ENCODE data around the gene MAP3K13. TPM values are rescaled to one million over a fixed set of nuclear protein-coding genes. Genes with fewer than 3 reads are reported as not detected.
A peak's percentile ranks its signal among the peaks of the same experiment; 100 is the strongest.
"Not testable (repeated sequence)": the region's sequence is repeated elsewhere in the genome, so short reads cannot be mapped to it uniquely, and the experiment has no call there.

The MAP3K13 gene
- total and polyA plus RNA-seq, 4 experiments from 2014 or later = 8.7 to 47.9 (median 25.4) TPM

GRCh38 chr3:185418561-185418977 lies 55.6 kb downstream of the MAP3K13 start:
- POLR2A ChIA-PET (ENCODE audit: partially characterized antibody); H3K4me1 ChIP-seq (ENCODE audit: insufficient read depth, low read length); DNase-seq; intact Hi-C loops (cut with micrococcal nuclease); H3K27ac Mint-ChIP-seq; H3K4me3 Mint-ChIP-seq; H3K4me3 ChIP-seq (ENCODE audit: low read length in 2 of 2); H3K9me3 Mint-ChIP-seq; CTCF ChIA-PET (ENCODE audit: partially characterized antibody); H3K27me3 ChIP-seq (ENCODE audit: insufficient read depth, low read length); H3K27ac ChIP-seq (ENCODE audit: low read depth, low read length); H3K36me3 ChIP-seq (ENCODE audit: insufficient read depth, low read length); H3K9me3 ChIP-seq (ENCODE audit: control insufficient read depth in 1 of 2, low read length in 2 of 2); H3K4me1 Mint-ChIP-seq; H3K36me3 Mint-ChIP-seq; H3K27me3 Mint-ChIP-seq: not testable (repeated sequence)

- DNase-seq = no peak
- ChIA-PET POLR2A (ENCODE audit: partially characterized antibody) (no interaction called here), CTCF (ENCODE audit: partially characterized antibody) (no interaction called here)
- no peaks in the 10 kb centered on the region for H3K36me3 ChIP-seq (ENCODE audit: insufficient read depth, low read length)
- H3K27me3 ChIP-seq (ENCODE audit: insufficient read depth, low read length) = no peaks in the 10 kb centered on the region
- no peaks in the 10 kb centered on the region for H3K9me3 ChIP-seq (ENCODE audit: control insufficient read depth in 1 of 2, low read length in 2 of 2)
- Mint-ChIP-seq H3K36me3 (no peaks in the 10 kb centered on the region), H3K9me3 (no peaks in the 10 kb centered on the region), H3K4me1 (no peaks in the 10 kb centered on the region), H3K27ac (no peak overlapping the region), H3K27me3 (peaks cover 2 to 5% of the 10 kb centered on the region in 2 donors), H3K4me3 (no peak overlapping the region)
- H3K4me1 ChIP-seq (ENCODE audit: insufficient read depth, low read length) = no peaks in the 10 kb centered on the region
- intact Hi-C loops (cut with micrococcal nuclease) = no loop called here
- H3K27ac ChIP-seq (ENCODE audit: low read depth, low read length) = no peak overlapping the region
- no peak overlapping the region for H3K4me3 ChIP-seq (ENCODE audit: low read length in 2 of 2)
Observed at GRCh38 chr3:185420762-185421161, 57.8 kb downstream of the MAP3K13 start.

- POLR2A ChIA-PET (ENCODE audit: partially characterized antibody) = no interaction called here
- Histone ChIP-seq H3K27ac (ENCODE audit: low read depth, low read length) (no peak overlapping the region), H3K36me3 (ENCODE audit: insufficient read depth, low read length) (no peaks in the 10 kb centered on the region), H3K4me1 (ENCODE audit: insufficient read depth, low read length) (no peaks in the 10 kb centered on the region), H3K4me3 (ENCODE audit: low read length in 2 of 2) (no peak overlapping the region), H3K9me3 (ENCODE audit: control insufficient read depth in 1 of 2, low read length in 2 of 2) (no peaks in the 10 kb centered on the region), H3K27me3 (ENCODE audit: insufficient read depth, low read length) (no peaks in the 10 kb centered on the region)
- Mint-ChIP-seq H3K9me3 (no peaks in the 10 kb centered on the region), H3K36me3 (no peaks in the 10 kb centered on the region), H3K27me3 (peaks cover 2 to 5% of the 10 kb centered on the region in 2 donors), H3K27ac (no peak overlapping the region), H3K4me1 (no peaks in the 10 kb centered on the region), H3K4me3 (no peak overlapping the region)
- intact Hi-C loops (cut with micrococcal nuclease) = no loop called here
- CTCF ChIA-PET (ENCODE audit: partially characterized antibody) = no interaction called here
- DNase-seq = no peak
Observed at GRCh38 chr3:185421577-185422232, 58.8 kb downstream of the MAP3K13 start.

GRCh38 chr3:185422677-185423076 lies 59.7 kb downstream of the MAP3K13 start:
- Mint-ChIP-seq H3K4me1 (no peaks in the 10 kb centered on the region), H3K36me3 (no peaks in the 10 kb centered on the region), H3K27ac (no peak overlapping the region), H3K27me3 (peaks cover 2 to 5% of the 10 kb centered on the region in 2 donors), H3K4me3 (no peak overlapping the region), H3K9me3 (no peaks in the 10 kb centered on the region)
- intact Hi-C loops (cut with micrococcal nuclease) = no loop called here
- ChIA-PET CTCF (ENCODE audit: partially characterized antibody) (no interaction called here), POLR2A (ENCODE audit: partially characterized antibody) (no interaction called here)
- no peak overlapping the region for H3K4me3 ChIP-seq (ENCODE audit: low read length in 2 of 2)
- H3K27ac ChIP-seq (ENCODE audit: low read depth, low read length) = no peak overlapping the region
- H3K27me3 ChIP-seq (ENCODE audit: insufficient read depth, low read length) = no peaks in the 10 kb centered on the region
- H3K9me3 ChIP-seq (ENCODE audit: control insufficient read depth in 1 of 2, low read length in 2 of 2) = no peaks in the 10 kb centered on the region
- DNase-seq = no peak
- no peaks in the 10 kb centered on the region for H3K36me3 ChIP-seq (ENCODE audit: insufficient read depth, low read length)
- no peaks in the 10 kb centered on the region for H3K4me1 ChIP-seq (ENCODE audit: insufficient read depth, low read length)

- H3K4me1 ChIP-seq (ENCODE audit: insufficient read depth, low read length) = no peaks in the 10 kb centered on the region
- H3K27ac Mint-ChIP-seq = peak overlapping the region in 1 of 7 donors; percentile 52
- CTCF ChIA-PET (ENCODE audit: partially characterized antibody) = no interaction called here
- H3K9me3 ChIP-seq (ENCODE audit: control insufficient read depth in 1 of 2, low read length in 2 of 2) = no peaks in the 10 kb centered on the region
- no peaks in the 10 kb centered on the region for H3K9me3 Mint-ChIP-seq
- H3K27ac ChIP-seq (ENCODE audit: low read depth, low read length) = no peak overlapping the region
- no peaks in the 10 kb centered on the region for H3K27me3 ChIP-seq (ENCODE audit: insufficient read depth, low read length)
- H3K36me3 ChIP-seq (ENCODE audit: insufficient read depth, low read length) = no peaks in the 10 kb centered on the region
- no peaks in the 10 kb centered on the region for H3K4me1 Mint-ChIP-seq
- POLR2A ChIA-PET (ENCODE audit: partially characterized antibody) = no interaction called here
- DNase-seq = no peak
- H3K4me3 Mint-ChIP-seq = no peak overlapping the region
- no peak overlapping the region for H3K4me3 ChIP-seq (ENCODE audit: low read length in 2 of 2)
- intact Hi-C loops (cut with micrococcal nuclease) = no loop called here
- peaks cover 2 to 5% of the 10 kb centered on the region in 2 donors for H3K27me3 Mint-ChIP-seq
- H3K36me3 Mint-ChIP-seq = no peaks in the 10 kb centered on the region
Observed at GRCh38 chr3:185423178-185423577, 60.2 kb downstream of the MAP3K13 start.

GRCh38 chr3:185424435-185424834 lies 61.5 kb downstream of the MAP3K13 start:
- H3K9me3 ChIP-seq (ENCODE audit: control insufficient read depth in 1 of 2, low read length in 2 of 2) = no peaks in the 10 kb centered on the region
- Mint-ChIP-seq H3K36me3 (no peaks in the 10 kb centered on the region), H3K4me3 (no peak overlapping the region), H3K9me3 (no peaks in the 10 kb centered on the region), H3K4me1 (no peaks in the 10 kb centered on the region), H3K27ac (no peak overlapping the region), H3K27me3 (peaks cover 2 to 5% of the 10 kb centered on the region in 2 donors)
- CTCF ChIA-PET (ENCODE audit: partially characterized antibody) = interaction anchor here (1.0 kb wide), 1 partner anchor 8 kb away, joined by 4 read pairs; no protein-coding TSS in a partner anchor
- no peaks in the 10 kb centered on the region for H3K27me3 ChIP-seq (ENCODE audit: insufficient read depth, low read length)
- DNase-seq = no peak
- no peak overlapping the region for H3K4me3 ChIP-seq (ENCODE audit: low read length in 2 of 2)
- H3K4me1 ChIP-seq (ENCODE audit: insufficient read depth, low read length) = no peaks in the 10 kb centered on the region
- no peaks in the 10 kb centered on the region for H3K36me3 ChIP-seq (ENCODE audit: insufficient read depth, low read length)
- POLR2A ChIA-PET (ENCODE audit: partially characterized antibody) = no interaction called here
- intact Hi-C loops (cut with micrococcal nuclease) = no loop called here
- H3K27ac ChIP-seq (ENCODE audit: low read depth, low read length) = no peak overlapping the region

GRCh38 chr3:185430375-185430774 lies 67.4 kb downstream of the MAP3K13 start:
- POLR2A ChIA-PET (ENCODE audit: partially characterized antibody) = no interaction called here
- H3K27ac ChIP-seq (ENCODE audit: low read depth, low read length) = no peak overlapping the region
- intact Hi-C loops (cut with micrococcal nuclease) = no loop called here
- Mint-ChIP-seq H3K27ac (no peak overlapping the region), H3K4me1 (no peaks in the 10 kb centered on the region), H3K4me3 (no peak overlapping the region), H3K36me3 (no peaks in the 10 kb centered on the region), H3K9me3 (no peaks in the 10 kb centered on the region), H3K27me3 (peaks cover under 1 to 1% of the 10 kb centered on the region in 2 donors)
- CTCF ChIA-PET (ENCODE audit: partially characterized antibody) = interaction anchor here (0.6 kb wide), 1 partner anchor 231 kb away, joined by 3 read pairs; no protein-coding TSS in a partner anchor
- H3K36me3 ChIP-seq (ENCODE audit: insufficient read depth, low read length) = no peaks in the 10 kb centered on the region
- H3K4me1 ChIP-seq (ENCODE audit: insufficient read depth, low read length) = no peaks in the 10 kb centered on the region
- no peaks in the 10 kb centered on the region for H3K9me3 ChIP-seq (ENCODE audit: control insufficient read depth in 1 of 2, low read length in 2 of 2)
- no peak for DNase-seq
- H3K4me3 ChIP-seq (ENCODE audit: low read length in 2 of 2) = no peak overlapping the region
- H3K27me3 ChIP-seq (ENCODE audit: insufficient read depth, low read length) = no peaks in the 10 kb centered on the region
